Stimulated activated CD4-positive, alpha-beta T cell treated with anti-CD3 and anti-CD28 coated beads, TNF-alpha, amount 100 ng/mL, for 4 hours (primary cell): Measurements from ENCODE around the gene MRPL45.
A peak's percentile ranks its signal among the peaks of the same experiment; 100 is the strongest.
"Not testable (repeated sequence)": the region's sequence is repeated elsewhere in the genome, so short reads cannot be mapped to it uniquely, and the experiment has no call there.

Experiments
- DNase-seq, 3 experiments: peaks; one replicate each; pipeline ENCODE4 v3.0.0-alpha.2; 2020; ENCODE audit warnings: low read depth in 3 of 3

The MRPL45 gene

GRCh38 chr17:38296834-38297517, at the start of gene MRPL45:
TSS of gene MRPL45 (plus strand) at chr17:38297168. CDS start at chr17:38297184, 16 bp downstream.
- peak; percentile 91 to 96 (median 94) for DNase-seq

- not testable (repeated sequence) for DNase-seq
These were observed 43.8 kb upstream of the MRPL45 start for GRCh38 chr17:38253191-38253590.

- DNase-seq = not testable (repeated sequence)
These were observed 42.6 kb upstream of the MRPL45 start for GRCh38 chr17:38254357-38254756.

- peak; percentile 52 to 84 (median 76) for DNase-seq
These were observed 39.9 kb upstream of the MRPL45 start for GRCh38 chr17:38257013-38257621.

- DNase-seq = not testable (repeated sequence)
These were observed 30.9 kb upstream of the MRPL45 start for GRCh38 chr17:38265974-38266506.

- not testable (repeated sequence) for DNase-seq
These were observed 30.4 kb upstream of the MRPL45 start for GRCh38 chr17:38266571-38266970.

GRCh38 chr17:38268138-38268537, 28.8 kb upstream of the MRPL45 start:
- not testable (repeated sequence) for DNase-seq

GRCh38 chr17:38269045-38269444, 27.9 kb upstream of the MRPL45 start:
- DNase-seq = not testable (repeated sequence)

GRCh38 chr17:38269552-38269951, 27.4 kb upstream of the MRPL45 start:
- not testable (repeated sequence) for DNase-seq

GRCh38 chr17:38285994-38286393, 11.0 kb upstream of the MRPL45 start:
- not testable (repeated sequence) for DNase-seq

GRCh38 chr17:38286501-38287091, 10.4 kb upstream of the MRPL45 start:
- not testable (repeated sequence) for DNase-seq

- DNase-seq = not testable (repeated sequence)
These were observed 8.6 kb upstream of the MRPL45 start for GRCh38 chr17:38288217-38288827.

GRCh38 chr17:38289760-38290159, 7.2 kb upstream of the MRPL45 start:
- not testable (repeated sequence) for DNase-seq

GRCh38 chr17:38295602-38296365, 1.2 kb upstream of the MRPL45 start:
- not testable (repeated sequence) for DNase-seq

GRCh38 chr17:38315497-38315896, 18.5 kb downstream of the MRPL45 start:
- no peak for DNase-seq

- DNase-seq = no peak
These were observed 20.1 kb downstream of the MRPL45 start for GRCh38 chr17:38317081-38317480.

GRCh38 chr17:38320482-38320881, 23.5 kb downstream of the MRPL45 start:
- DNase-seq = no peak

GRCh38 chr17:38322156-38322779, 25.3 kb downstream of the MRPL45 start:
- DNase-seq = peak; percentile 47 to 55 (median 51)

- no peak for DNase-seq
These were observed 25.9 kb downstream of the MRPL45 start for GRCh38 chr17:38322897-38323296.

GRCh38 chr17:38324141-38324697, 27.3 kb downstream of the MRPL45 start:
- no peak for DNase-seq

- DNase-seq = no peak
These were observed 27.8 kb downstream of the MRPL45 start for GRCh38 chr17:38324772-38325171.
